Chondrocyte (in vitro differentiated cells): ENCODE data around the gene SPTBN1. TPM values are rescaled to one million over a fixed set of nuclear protein-coding genes. Genes with fewer than 3 reads are reported as not detected.

ENCODE experiments used
- DNase-seq: peaks from one replicate; pipeline ENCODE4 v3.0.0; 2021; ENCODE audit warnings: mixed read lengths, low spot score
- H3K27ac Mint-ChIP-seq: one replicate; pipeline ENCODE4 v1.8.0; 2021; ENCODE audit warnings: mild to moderate bottlenecking, moderate library complexity, mixed read lengths; ENCODE audit not compliant: unreplicated experiment
- H3K27me3 Mint-ChIP-seq: 2 replicates; pipeline ENCODE4 v1.8.0; 2021; ENCODE audit warnings: low read depth, mixed read lengths
- H3K36me3 Mint-ChIP-seq: 2 replicates; pipeline ENCODE4 v1.8.0; 2021; ENCODE audit warnings: low read depth, mixed read lengths
- H3K4me1 Mint-ChIP-seq: 2 replicates; pipeline ENCODE4 v1.8.0; 2021; ENCODE audit warnings: low read depth, mild to moderate bottlenecking, mixed read lengths
- H3K4me3 Mint-ChIP-seq: one replicate; pipeline ENCODE4 v1.8.0; 2021; ENCODE audit warnings: mild to moderate bottlenecking, moderate library complexity, mixed read lengths; ENCODE audit not compliant: unreplicated experiment
- H3K9me3 Mint-ChIP-seq: 2 replicates; pipeline ENCODE4 v1.8.0; 2021; ENCODE audit warnings: low read depth, mixed read lengths
- total RNA-seq: library from RNA; stranded (reverse); gene quantifications from 3 replicates; pipeline ENCODE4 v1.2.1, GENCODE V29; 2021
- TF ChIP-seq, protein P1 (sequence below): fragments of 200-600 bp; sonication (generic); IDR thresholded peaks from 2 replicates; pipeline ENCODE4 v1.5.0; 2021; ENCODE audit warnings: antibody characterized with exemption, mild to moderate bottlenecking, moderate library complexity

Gene SPTBN1
- total RNA-seq, 1 donor from 2014 or later = 297 TPM

DNA sequence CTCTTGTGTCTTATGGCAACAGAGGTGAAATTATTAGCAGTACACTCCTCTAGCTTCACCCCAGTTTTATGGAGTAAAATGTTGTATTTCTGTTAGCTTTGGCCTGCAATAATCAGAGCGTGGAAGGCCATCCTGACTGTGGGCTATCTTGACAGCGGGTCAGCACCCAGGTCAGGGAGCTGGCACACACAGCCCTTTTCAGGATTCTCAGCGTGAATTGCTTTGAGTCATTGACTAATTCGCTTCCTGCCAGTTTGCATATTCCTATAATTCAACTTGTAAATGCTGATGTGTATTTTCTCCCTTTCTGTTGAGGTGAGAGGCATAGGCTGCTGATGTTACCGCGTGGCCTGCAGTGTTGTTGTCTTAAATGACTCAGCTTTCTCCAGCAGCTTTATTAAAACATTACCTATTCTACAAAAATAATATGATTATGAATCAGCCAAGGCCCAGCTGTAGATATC lies 157.7 kb downstream of the SPTBN1 start:
- TF ChIP-seq, protein P1, sequence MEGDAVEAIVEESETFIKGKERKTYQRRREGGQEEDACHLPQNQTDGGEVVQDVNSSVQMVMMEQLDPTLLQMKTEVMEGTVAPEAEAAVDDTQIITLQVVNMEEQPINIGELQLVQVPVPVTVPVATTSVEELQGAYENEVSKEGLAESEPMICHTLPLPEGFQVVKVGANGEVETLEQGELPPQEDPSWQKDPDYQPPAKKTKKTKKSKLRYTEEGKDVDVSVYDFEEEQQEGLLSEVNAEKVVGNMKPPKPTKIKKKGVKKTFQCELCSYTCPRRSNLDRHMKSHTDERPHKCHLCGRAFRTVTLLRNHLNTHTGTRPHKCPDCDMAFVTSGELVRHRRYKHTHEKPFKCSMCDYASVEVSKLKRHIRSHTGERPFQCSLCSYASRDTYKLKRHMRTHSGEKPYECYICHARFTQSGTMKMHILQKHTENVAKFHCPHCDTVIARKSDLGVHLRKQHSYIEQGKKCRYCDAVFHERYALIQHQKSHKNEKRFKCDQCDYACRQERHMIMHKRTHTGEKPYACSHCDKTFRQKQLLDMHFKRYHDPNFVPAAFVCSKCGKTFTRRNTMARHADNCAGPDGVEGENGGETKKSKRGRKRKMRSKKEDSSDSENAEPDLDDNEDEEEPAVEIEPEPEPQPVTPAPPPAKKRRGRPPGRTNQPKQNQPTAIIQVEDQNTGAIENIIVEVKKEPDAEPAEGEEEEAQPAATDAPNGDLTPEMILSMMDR = no peak
- Mint-ChIP-seq H3K9me3 (no peaks in the 10 kb centered on the region), H3K27ac (peak overlapping the region; percentile 88), H3K27me3 (no peaks in the 10 kb centered on the region), H3K4me3 (no peak overlapping the region), H3K4me1 (peaks cover 63% of the 10 kb centered on the region), H3K36me3 (peaks cover 22% of the 10 kb centered on the region)
- DNase-seq = no peak

DNA sequence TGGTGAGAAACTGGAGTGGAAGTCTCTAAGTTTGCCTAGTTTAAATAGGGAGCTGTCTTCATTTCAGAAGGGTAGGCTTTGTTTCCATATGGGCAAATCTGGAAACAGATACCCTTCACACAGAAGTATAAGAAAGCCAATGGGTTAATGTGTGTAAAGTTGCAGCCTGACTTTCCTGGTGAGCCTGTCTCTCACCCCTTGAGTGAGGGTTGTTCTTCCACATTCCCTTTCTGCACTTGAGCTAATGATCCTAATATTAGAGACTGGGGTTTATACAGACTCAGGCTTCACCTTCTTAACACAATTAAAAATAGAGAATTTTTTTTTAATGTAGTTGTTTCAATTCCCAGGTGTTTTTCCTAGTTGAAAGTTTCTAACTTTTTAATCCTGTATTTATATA lies 158.7 kb downstream of the SPTBN1 start:
- Mint-ChIP-seq H3K4me1 (peaks cover 63% of the 10 kb centered on the region), H3K4me3 (no peak overlapping the region), H3K27me3 (no peaks in the 10 kb centered on the region), H3K9me3 (no peaks in the 10 kb centered on the region), H3K36me3 (peaks cover 24% of the 10 kb centered on the region), H3K27ac (peak overlapping the region; percentile 88)
- TF ChIP-seq, protein P1 = no peak
- no peak for DNase-seq

DNA sequence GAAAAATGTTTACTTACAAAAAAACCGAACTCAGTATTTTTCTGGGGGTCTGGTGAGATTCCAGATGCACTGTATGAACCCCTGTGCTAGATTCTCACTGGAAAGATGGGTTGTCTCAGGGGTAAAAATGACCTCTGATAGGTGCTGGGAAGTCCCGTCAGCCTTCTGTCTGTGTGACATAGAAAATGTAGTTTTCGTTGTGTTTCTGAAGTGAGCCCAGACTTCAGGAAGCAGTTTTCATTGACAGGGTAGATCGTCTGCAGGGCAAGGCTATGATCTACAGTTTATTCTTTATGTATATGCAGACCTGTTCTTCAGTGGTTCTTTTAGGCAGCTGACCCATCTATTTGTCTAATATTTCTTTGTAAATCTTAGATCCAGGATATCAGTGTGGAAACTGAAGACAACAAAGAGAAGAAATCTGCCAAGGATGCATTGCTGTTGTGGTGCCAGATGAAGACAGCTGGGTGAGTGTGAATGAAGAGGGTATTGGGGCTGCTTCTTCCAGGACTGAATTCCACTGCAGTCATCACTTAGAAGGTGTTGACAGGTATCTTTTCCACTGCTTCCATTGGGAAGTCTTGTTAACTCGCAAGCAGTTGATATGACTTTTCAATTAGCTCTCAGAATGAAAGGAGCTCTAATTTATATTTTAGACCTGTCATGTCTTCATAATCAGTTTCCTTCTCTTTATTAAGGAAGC lies 159.9 kb downstream of the SPTBN1 start:
- H3K4me1 Mint-ChIP-seq = peaks cover 60% of the 10 kb centered on the region
- no peaks in the 10 kb centered on the region for H3K9me3 Mint-ChIP-seq
- H3K36me3 Mint-ChIP-seq = peaks cover 34% of the 10 kb centered on the region
- H3K27ac Mint-ChIP-seq = peak overlapping the region; percentile 61
- H3K27me3 Mint-ChIP-seq = no peaks in the 10 kb centered on the region
- H3K4me3 Mint-ChIP-seq = no peak overlapping the region
- DNase-seq = no peak
- TF ChIP-seq, protein P1 = no peak

DNA sequence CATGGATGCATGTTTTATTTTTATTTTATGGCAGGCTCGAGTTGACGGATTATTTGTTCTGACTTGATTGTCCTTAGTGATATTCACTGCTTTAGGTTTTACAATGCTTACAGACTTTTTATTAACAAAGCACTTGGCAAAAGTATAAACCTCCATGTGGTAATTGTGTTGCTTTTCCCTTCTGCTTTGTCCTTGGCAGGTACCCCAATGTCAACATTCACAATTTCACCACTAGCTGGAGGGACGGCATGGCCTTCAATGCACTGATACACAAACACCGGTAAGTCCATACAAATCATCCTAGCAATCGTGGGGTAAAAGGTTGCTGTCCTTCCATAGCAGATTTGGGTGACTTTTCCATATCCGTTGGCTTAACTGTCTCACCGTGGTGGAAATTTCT lies 161.3 kb downstream of the SPTBN1 start:
- no peaks in the 10 kb centered on the region for H3K9me3 Mint-ChIP-seq
- DNase-seq = no peak
- TF ChIP-seq, protein P1 = no peak
- H3K36me3 Mint-ChIP-seq = peaks cover 42% of the 10 kb centered on the region
- H3K27ac Mint-ChIP-seq = no peak overlapping the region
- peaks cover 57% of the 10 kb centered on the region for H3K4me1 Mint-ChIP-seq
- H3K4me3 Mint-ChIP-seq = no peak overlapping the region
- no peaks in the 10 kb centered on the region for H3K27me3 Mint-ChIP-seq

DNA sequence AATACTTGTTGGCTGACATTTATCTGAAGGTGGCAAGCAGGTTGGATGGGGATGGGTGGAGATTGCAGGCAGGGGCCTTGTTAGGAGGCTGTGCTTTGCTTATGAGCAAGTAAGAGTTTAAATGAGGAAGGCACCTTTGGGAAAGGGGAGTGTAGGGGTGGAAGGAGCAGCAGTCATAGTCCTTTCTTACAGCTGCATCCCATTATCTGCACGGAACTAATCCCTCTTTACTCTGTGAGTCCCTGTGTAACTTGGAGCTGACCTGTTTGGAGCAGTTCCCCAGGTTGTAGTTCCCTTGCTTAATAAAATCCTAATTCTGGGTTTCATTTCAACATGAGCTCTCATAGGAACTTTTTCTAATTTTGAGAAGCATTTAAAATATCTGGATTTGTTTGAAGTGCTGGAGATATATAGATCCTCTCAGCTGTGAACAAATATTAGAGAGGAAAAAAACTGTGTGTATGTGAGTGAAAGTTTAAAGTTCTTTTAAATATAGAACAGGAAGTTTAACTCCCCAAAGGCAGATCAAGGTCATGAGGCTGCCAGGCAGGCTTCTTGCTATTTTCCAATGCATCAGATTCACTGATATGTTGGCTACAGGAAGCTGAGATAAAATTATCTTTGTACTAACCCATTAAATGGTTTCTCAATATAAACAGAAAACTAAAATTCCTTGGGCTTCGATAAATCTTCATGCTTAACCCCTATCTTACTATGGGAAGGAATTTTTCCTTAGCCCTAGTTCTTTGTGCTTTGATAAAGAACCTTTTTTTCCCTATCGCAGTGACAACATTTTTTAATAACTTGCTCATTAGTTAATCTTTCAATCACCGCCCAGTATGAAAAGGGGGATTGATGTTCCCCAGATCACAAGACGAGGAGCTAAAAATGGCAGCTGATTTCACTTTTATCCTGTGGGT lies 162.8 kb downstream of the SPTBN1 start:
- H3K4me3 Mint-ChIP-seq = no peak overlapping the region
- H3K27me3 Mint-ChIP-seq = no peaks in the 10 kb centered on the region
- H3K36me3 Mint-ChIP-seq = peaks cover 52% of the 10 kb centered on the region
- H3K27ac Mint-ChIP-seq = peak overlapping the region; percentile 62
- no peaks in the 10 kb centered on the region for H3K9me3 Mint-ChIP-seq
- no peak for DNase-seq
- TF ChIP-seq, protein P1 = no peak
- H3K4me1 Mint-ChIP-seq = peaks cover 42% of the 10 kb centered on the region
